CD4-positive, alpha-beta T cell (primary cell): ENCODE data around the gene COG5. TPM values are rescaled to one million over a fixed set of nuclear protein-coding genes. Genes with fewer than 3 reads are reported as not detected.

Source experiments
- ATAC-seq: fragments of 200-7000 bp; cut with Tn5 transposase; one replicate; pipeline ENCODE4 v1.10.0; 2022; ENCODE audit warnings: mild to moderate bottlenecking; ENCODE audit not compliant: poor library complexity
- CTCF ChIA-PET: fragments of 350-600 bp; sonication (Branson Sonifier 250); formaldehyde crosslinking; loops from one replicate; lab custom pipeline; 2021; ENCODE audit warnings: antibody characterized with exemption, inconsistent platforms; lab: Charles Lee
- POLR2A ChIA-PET: fragments of 350-600 bp; sonication (Branson Sonifier 250); formaldehyde crosslinking; loops from one replicate; lab custom pipeline; 2021; ENCODE audit warnings: antibody characterized with exemption, inconsistent platforms; lab: Charles Lee
- DNase-seq, 14 experiments: peaks; one replicate each; pipeline ENCODE4 v3.0.0-alpha.2; 2013 to 2020; ENCODE audit warnings: mixed read lengths in 2 of 14
- H3K27ac ChIP-seq, 2 donors: one replicate each; pipeline versions ENCODE4 v1.5.1 to v1.7.0; 2013; ENCODE audit warnings: low read length in 2 of 2, low read depth in 1 of 2, mild to moderate bottlenecking in 1 of 2
- H3K27me3 ChIP-seq, 2 experiments: 1 replicate in 1 of 2; 2 replicates in 1 of 2; pipeline versions ENCODE4 v1.6.1 to v1.7.0; 2013; ENCODE audit warnings: low read length in 2 of 2, control low read depth in 1 of 2, mild to moderate bottlenecking in 1 of 2, moderate library complexity in 1 of 2; ENCODE audit not compliant: insufficient read depth in 2 of 2, control insufficient read depth in 1 of 2
- H3K36me3 ChIP-seq: one replicate; pipeline ENCODE4 v1.6.1; 2013; ENCODE audit warnings: low read length, control low read depth; ENCODE audit not compliant: insufficient read depth
- H3K4me1 ChIP-seq: one replicate; pipeline ENCODE4 v1.6.1; 2013; ENCODE audit warnings: low read length, control low read depth; ENCODE audit not compliant: insufficient read depth
- H3K4me3 ChIP-seq: one replicate; pipeline ENCODE4 v1.5.1; 2013; ENCODE audit warnings: mild to moderate bottlenecking, low read length, moderate library complexity
- H3K9me3 ChIP-seq, 2 experiments: 1 replicate in 1 of 2; 2 replicates in 1 of 2; pipeline versions ENCODE4 v1.6.1 to v1.7.0; 2013; ENCODE audit warnings: low read length in 2 of 2, mild to moderate bottlenecking in 2 of 2, control low read depth in 1 of 2, moderate library complexity in 1 of 2; ENCODE audit not compliant: control insufficient read depth in 1 of 2, insufficient read depth in 1 of 2
- H3K27ac Mint-ChIP-seq: one replicate; pipeline ENCODE4 v1.8.0; 2020; ENCODE audit warnings: mixed read lengths
- H3K27me3 Mint-ChIP-seq: one replicate; pipeline ENCODE4 v1.8.0; 2021; ENCODE audit warnings: mixed read lengths
- H3K36me3 Mint-ChIP-seq: one replicate; pipeline ENCODE4 v1.8.0; 2021; ENCODE audit warnings: low read depth, mixed read lengths
- H3K4me1 Mint-ChIP-seq: one replicate; pipeline ENCODE4 v1.8.0; 2021; ENCODE audit warnings: low read depth, mixed read lengths
- H3K4me3 Mint-ChIP-seq: one replicate; pipeline ENCODE4 v1.8.0; 2020; ENCODE audit warnings: mild to moderate bottlenecking, mixed read lengths
- H3K9me3 Mint-ChIP-seq: one replicate; pipeline ENCODE4 v1.8.0; 2020; ENCODE audit warnings: mixed read lengths
- CTCF ChIP-seq: fragments of 200-600 bp; IDR thresholded peaks from one replicate; pipeline ENCODE4 v1.8.0; 2022; ENCODE audit warnings: antibody characterized with exemption, mild to moderate bottlenecking
- intact Hi-C, 2 experiments: fragments of 100-400 bp; cut with DNase I in 1 of 2; cut with micrococcal nuclease in 1 of 2; formaldehyde crosslinking; loops; one replicate each; pipeline versions ENCODE4 v1.15.1 to v1.9.0; 2023 to 2025; cut with DNase I, micrococcal nuclease
- total RNA-seq, 174 experiments: library from RNA in 2 of 174; stranded (reverse) in 2 of 174; gene quantifications; one replicate each; pipeline ENCODE4 v1.2.3 and lab custom pipeline; 2021 to 2026

The COG5 gene
- total RNA-seq, 2 experiments from 2014 or later, result 43.4 to 44.5 TPM

DNA sequence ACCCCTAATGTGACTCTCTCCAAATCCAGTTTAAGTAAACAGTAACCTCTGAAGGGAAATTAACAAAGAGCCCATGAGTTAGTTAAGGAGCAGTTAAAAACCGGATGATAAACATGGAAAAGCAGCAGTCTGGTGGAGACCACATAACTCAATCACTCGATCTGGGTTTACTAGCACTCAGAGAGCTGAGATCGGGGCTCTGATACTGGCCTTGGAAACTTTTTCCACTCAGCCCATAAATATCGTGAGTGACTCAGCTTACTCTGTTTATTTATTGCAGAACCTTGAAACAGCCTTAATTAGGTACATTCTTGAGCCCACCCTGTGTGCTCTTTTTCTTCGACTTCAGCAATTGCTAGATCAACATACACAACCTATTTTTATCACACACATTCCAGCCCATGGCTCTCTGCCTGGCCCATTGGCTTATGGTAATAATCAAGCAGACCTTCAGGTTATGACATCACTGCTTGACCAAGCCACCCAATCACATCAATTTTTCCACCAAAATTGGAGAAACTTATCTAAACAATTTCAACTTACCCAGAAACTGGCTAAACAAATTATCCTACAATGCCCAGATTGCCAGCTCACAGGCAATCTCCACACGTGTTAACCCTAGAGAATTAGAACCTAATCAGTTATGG, 176.0 kb downstream of the COG5 start:
- no peak overlapping the region for H3K27ac Mint-ChIP-seq
- ATAC-seq (no peak), DNase-seq (no peak)
- peaks cover 5% of the 10 kb centered on the region for H3K4me1 Mint-ChIP-seq
- H3K4me1 ChIP-seq, result no peaks in the 10 kb centered on the region
- H3K4me3 ChIP-seq, result no peak overlapping the region
- ChIA-PET CTCF (no interaction called here), POLR2A (no interaction called here)
- no peaks in the 10 kb centered on the region for H3K27me3 Mint-ChIP-seq
- TF ChIP-seq CTCF, result no peak
- H3K27me3 ChIP-seq, result no peaks in the 10 kb centered on the region
- intact Hi-C loops, result no loop called here
- no peaks in the 10 kb centered on the region for H3K9me3 ChIP-seq
- H3K9me3 Mint-ChIP-seq, result no peaks in the 10 kb centered on the region
- H3K4me3 Mint-ChIP-seq, result no peak overlapping the region
- peaks cover 3% of the 10 kb centered on the region for H3K36me3 ChIP-seq
- H3K27ac ChIP-seq, result no peak overlapping the region
- no peaks in the 10 kb centered on the region for H3K36me3 Mint-ChIP-seq

DNA sequence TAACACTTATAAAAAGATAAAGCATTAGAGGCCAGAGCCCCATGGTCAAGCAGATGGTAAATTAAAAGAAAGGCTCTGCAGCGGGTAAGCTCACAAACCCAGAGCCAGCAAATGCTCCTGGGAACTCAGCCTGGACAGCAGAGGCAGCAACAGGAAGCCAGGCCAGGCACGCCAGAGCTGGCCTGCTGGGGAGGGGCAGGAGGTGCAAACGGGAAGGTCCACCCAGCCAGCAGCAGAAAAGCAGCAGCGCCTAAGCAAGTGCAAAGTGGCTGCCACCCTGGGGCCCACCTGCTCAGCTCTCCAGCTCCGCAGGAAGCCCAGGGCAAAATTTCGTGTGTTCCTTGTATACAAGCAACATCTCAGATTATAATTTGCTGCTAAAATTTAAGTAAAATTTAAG, 176.6 kb downstream of the COG5 start:
- intact Hi-C loops, result no loop called here
- H3K27ac ChIP-seq, result no peak overlapping the region

GRCh38 chr7:107386548-107387102, 177.1 kb downstream of the COG5 start:
- Mint-ChIP-seq H3K27me3 (no peaks in the 10 kb centered on the region), H3K27ac (no peak overlapping the region), H3K4me1 (peaks cover 5% of the 10 kb centered on the region), H3K4me3 (no peak overlapping the region), H3K9me3 (no peaks in the 10 kb centered on the region), H3K36me3 (no peaks in the 10 kb centered on the region)
- no peaks in the 10 kb centered on the region for H3K9me3 ChIP-seq
- intact Hi-C loops, result no loop called here
- DNase-seq, result no peak
- H3K27ac ChIP-seq, result no peak overlapping the region
- TF ChIP-seq CTCF, result no peak
- no peaks in the 10 kb centered on the region for H3K4me1 ChIP-seq
- H3K27me3 ChIP-seq, result no peaks in the 10 kb centered on the region
- peaks cover 3% of the 10 kb centered on the region for H3K36me3 ChIP-seq
- ChIA-PET POLR2A (no interaction called here), CTCF (no interaction called here)
- ATAC-seq, result no peak
- no peak overlapping the region for H3K4me3 ChIP-seq

More for the DNA sequence above, 176.6 kb downstream of the COG5 start:
- Mint-ChIP-seq H3K9me3 (no peaks in the 10 kb centered on the region), H3K36me3 (no peaks in the 10 kb centered on the region), H3K27me3 (no peaks in the 10 kb centered on the region), H3K4me3 (no peak overlapping the region), H3K4me1 (peaks cover 5% of the 10 kb centered on the region), H3K27ac (no peak overlapping the region)
- Histone ChIP-seq H3K27me3 (no peaks in the 10 kb centered on the region), H3K36me3 (peaks cover 3% of the 10 kb centered on the region), H3K9me3 (no peaks in the 10 kb centered on the region), H3K4me3 (no peak overlapping the region), H3K4me1 (no peaks in the 10 kb centered on the region)
- DNase-seq (no peak), ATAC-seq (no peak)
- ChIA-PET CTCF (no interaction called here), POLR2A (no interaction called here)
- TF ChIP-seq CTCF, result no peak
